GM19193 (cell line): Measurements from ENCODE around the gene PASK.

ENCODE experiments used
- POLR2A ChIP-seq: IDR thresholded peaks from 4 replicates; pipeline ENCODE4 v1.6.1; 2011; ENCODE audit not compliant: insufficient read depth, insufficient read length; ENCODE audit errors: extremely low read depth

The PASK gene

GRCh38 chr2:241074901-241075540 is 74.3 kb downstream of the PASK start:
- no peak for TF ChIP-seq POLR2A

- TF ChIP-seq POLR2A = no peak
Measured at GRCh38 chr2:241074065-241074818, 75.0 kb downstream of the PASK start.

GRCh38 chr2:241073166-241074064 is 75.9 kb downstream of the PASK start:
- no peak for TF ChIP-seq POLR2A

- TF ChIP-seq POLR2A = no peak
Measured at GRCh38 chr2:241072553-241073165, 76.6 kb downstream of the PASK start.

- no peak for TF ChIP-seq POLR2A
Measured at GRCh38 chr2:241072151-241072550, 77.1 kb downstream of the PASK start.

GRCh38 chr2:241071677-241072111 is 77.6 kb downstream of the PASK start:
- TF ChIP-seq POLR2A = no peak

- TF ChIP-seq POLR2A = no peak
Measured at GRCh38 chr2:241070811-241071676, 78.2 kb downstream of the PASK start.

- TF ChIP-seq POLR2A = no peak
Measured at GRCh38 chr2:241070361-241070760, 78.9 kb downstream of the PASK start.

GRCh38 chr2:241069821-241070281 is 79.4 kb downstream of the PASK start:
- no peak for TF ChIP-seq POLR2A

- TF ChIP-seq POLR2A = no peak
Measured at GRCh38 chr2:241068942-241069810, 80.1 kb downstream of the PASK start.

GRCh38 chr2:241068136-241068941 is 80.9 kb downstream of the PASK start:
- TF ChIP-seq POLR2A = no peak

- TF ChIP-seq POLR2A = no peak
Measured at GRCh38 chr2:241067501-241068135, 81.7 kb downstream of the PASK start.
